ENCODE measurements around the gene ZDHHC1. TPM values are rescaled to one million over a fixed set of nuclear protein-coding genes. Genes with fewer than 3 reads are reported as not detected.

The ZDHHC1 gene
- polyA plus RNA-seq, 1 of the 3 experiments (the other 2 are of a cell fraction): 15.8 TPM

DNA sequence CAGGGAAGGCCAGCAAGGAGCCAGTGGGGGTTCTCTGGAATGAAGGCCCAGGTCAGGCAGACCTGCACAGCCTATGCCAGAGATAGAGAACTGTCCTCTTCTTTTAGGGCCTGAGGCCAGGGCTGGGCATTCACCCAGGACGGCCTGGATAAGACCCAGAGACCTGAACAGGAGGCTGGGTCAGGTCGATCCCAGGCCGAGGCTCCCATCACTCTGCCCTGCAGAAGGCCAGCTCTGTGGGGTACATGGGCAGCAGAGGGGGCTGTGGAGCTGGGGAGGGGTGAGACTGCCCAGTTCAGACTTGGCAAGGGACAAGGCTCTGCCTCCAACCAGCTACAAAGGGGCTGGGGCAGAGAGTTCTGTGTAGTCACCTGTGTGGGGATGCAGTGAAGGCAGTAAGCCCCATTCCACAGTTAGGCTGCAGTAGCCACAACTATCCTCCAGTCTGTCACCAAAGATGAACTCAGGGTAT, 29.2 kb upstream of the ZDHHC1 start (continued):
- TF ChIP-seq, protein P1, sequence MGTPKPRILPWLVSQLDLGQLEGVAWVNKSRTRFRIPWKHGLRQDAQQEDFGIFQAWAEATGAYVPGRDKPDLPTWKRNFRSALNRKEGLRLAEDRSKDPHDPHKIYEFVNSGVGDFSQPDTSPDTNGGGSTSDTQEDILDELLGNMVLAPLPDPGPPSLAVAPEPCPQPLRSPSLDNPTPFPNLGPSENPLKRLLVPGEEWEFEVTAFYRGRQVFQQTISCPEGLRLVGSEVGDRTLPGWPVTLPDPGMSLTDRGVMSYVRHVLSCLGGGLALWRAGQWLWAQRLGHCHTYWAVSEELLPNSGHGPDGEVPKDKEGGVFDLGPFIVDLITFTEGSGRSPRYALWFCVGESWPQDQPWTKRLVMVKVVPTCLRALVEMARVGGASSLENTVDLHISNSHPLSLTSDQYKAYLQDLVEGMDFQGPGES (IDR thresholded peaks at IDR 0.05; ENCODE audit: low read depth, low read length): no peak
- TF ChIP-seq GABPA (IDR thresholded peaks at IDR 0.05; ENCODE audit: low read depth) (no peak), FOSL2 (IDR thresholded peaks at IDR 0.05; ENCODE audit: borderline replicate concordance, low read depth) (no peak), YY1 (IDR thresholded peaks at IDR 0.05; ENCODE audit: low read depth) (no peak), RFX5 (IDR thresholded peaks at IDR 0.05; ENCODE audit: low read length) (no peak)

DNA sequence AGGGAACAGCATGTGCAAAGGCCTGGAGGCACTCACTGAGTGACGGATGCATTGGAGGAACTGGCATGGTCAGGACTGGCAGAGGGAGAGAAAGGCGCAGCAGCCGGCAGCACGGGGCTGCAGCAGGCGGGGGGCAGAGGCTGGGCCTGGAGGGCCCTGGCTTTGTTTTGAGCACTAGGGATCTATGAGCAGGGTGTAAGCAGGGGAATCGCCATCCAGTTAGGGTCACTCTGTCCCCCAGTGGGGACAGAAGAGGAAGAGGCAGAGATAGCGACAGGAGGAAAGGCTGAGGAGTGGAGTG, 28.8 kb upstream of the ZDHHC1 start:
- 97% methylated on average over 7 of the region's 7 CpGs for WGBS (ENCODE audit: low lambda C conversion rate)
- Histone ChIP-seq H3K9me2 (no peaks in the 10 kb centered on the region), H4K20me1 (ENCODE audit: insufficient read depth) (peaks cover 25% of the 10 kb centered on the region; the same call in 1 of the 2 replicates), H3K4me3 (ENCODE audit: low read depth in 2 of 2, low read length in 1 of 2) (no peak overlapping the region), H3K27ac (ENCODE audit: low read depth in 2 of 2, low read length in 1 of 2) (no peak overlapping the region), H3K79me2 (ENCODE audit: insufficient read depth) (peaks cover 4% of the 10 kb centered on the region; the same call in 1 of the 2 replicates), H3F3A (replicated peaks; ENCODE audit: insufficient read depth) (no peaks in the 10 kb centered on the region), H3K4me1 (ENCODE audit: control insufficient read depth in 1 of 2, insufficient read depth in 2 of 2, low read depth in 1 of 2, low read length in 1 of 2) (peaks cover 0 to 44% of the 10 kb centered on the region in 2 experiments; a peak in 1 of 4 replicates), H3K4me2 (no peak overlapping the region), H3K9ac (no peak overlapping the region), H3K9me3 (no peaks in the 10 kb centered on the region), H2AFZ (ENCODE audit: low read depth) (no peak overlapping the region), H3K27me3 (ENCODE audit: insufficient read depth) (no peaks in the 10 kb centered on the region), H3K36me3 (replicated peaks in 1 of 2; ENCODE audit: control insufficient read depth in 1 of 2, insufficient read depth in 2 of 2, low read length in 1 of 2) (peaks cover 0 to 29% of the 10 kb centered on the region in 2 experiments)
- ChIA-PET CTCF (interaction anchor here (0.8 to 3.9 kb wide), 7 partner anchors 17 to 117 kb away, joined by 3 to 31 read pairs (median 5); partner anchors contain the start of genes TPPP3 and ZDHHC1), POLR2A (no interaction called here)
- TF ChIP-seq TAF1 (IDR thresholded peaks at IDR 0.05; ENCODE audit: borderline replicate concordance, low read depth, low read length) (no peak), NRF1 (IDR thresholded peaks at IDR 0.05; ENCODE audit: low read depth, low read length) (no peak), POLR2AphosphoS5 (IDR thresholded peaks at IDR 0.05; ENCODE audit: low read depth, low read length) (no peak), FOXJ3 (CRISPR knock-in tag; IDR thresholded peaks at IDR 0.05) (no peak), GABPA (IDR thresholded peaks at IDR 0.05; ENCODE audit: low read depth) (no peak), EP300 (IDR thresholded peaks at IDR 0.05; ENCODE audit: borderline replicate concordance in 1 of 2, low read depth in 1 of 2, low read length in 1 of 2) (no peak), MEF2A (IDR thresholded peaks at IDR 0.05; ENCODE audit: borderline replicate concordance, low read depth) (no peak)
- TF ChIP-seq, protein P2, sequence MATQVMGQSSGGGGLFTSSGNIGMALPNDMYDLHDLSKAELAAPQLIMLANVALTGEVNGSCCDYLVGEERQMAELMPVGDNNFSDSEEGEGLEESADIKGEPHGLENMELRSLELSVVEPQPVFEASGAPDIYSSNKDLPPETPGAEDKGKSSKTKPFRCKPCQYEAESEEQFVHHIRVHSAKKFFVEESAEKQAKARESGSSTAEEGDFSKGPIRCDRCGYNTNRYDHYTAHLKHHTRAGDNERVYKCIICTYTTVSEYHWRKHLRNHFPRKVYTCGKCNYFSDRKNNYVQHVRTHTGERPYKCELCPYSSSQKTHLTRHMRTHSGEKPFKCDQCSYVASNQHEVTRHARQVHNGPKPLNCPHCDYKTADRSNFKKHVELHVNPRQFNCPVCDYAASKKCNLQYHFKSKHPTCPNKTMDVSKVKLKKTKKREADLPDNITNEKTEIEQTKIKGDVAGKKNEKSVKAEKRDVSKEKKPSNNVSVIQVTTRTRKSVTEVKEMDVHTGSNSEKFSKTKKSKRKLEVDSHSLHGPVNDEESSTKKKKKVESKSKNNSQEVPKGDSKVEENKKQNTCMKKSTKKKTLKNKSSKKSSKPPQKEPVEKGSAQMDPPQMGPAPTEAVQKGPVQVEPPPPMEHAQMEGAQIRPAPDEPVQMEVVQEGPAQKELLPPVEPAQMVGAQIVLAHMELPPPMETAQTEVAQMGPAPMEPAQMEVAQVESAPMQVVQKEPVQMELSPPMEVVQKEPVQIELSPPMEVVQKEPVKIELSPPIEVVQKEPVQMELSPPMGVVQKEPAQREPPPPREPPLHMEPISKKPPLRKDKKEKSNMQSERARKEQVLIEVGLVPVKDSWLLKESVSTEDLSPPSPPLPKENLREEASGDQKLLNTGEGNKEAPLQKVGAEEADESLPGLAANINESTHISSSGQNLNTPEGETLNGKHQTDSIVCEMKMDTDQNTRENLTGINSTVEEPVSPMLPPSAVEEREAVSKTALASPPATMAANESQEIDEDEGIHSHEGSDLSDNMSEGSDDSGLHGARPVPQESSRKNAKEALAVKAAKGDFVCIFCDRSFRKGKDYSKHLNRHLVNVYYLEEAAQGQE (IDR thresholded peaks at IDR 0.05; ENCODE audit: low read depth, low read length): no peak
- TF ChIP-seq, protein P3, sequence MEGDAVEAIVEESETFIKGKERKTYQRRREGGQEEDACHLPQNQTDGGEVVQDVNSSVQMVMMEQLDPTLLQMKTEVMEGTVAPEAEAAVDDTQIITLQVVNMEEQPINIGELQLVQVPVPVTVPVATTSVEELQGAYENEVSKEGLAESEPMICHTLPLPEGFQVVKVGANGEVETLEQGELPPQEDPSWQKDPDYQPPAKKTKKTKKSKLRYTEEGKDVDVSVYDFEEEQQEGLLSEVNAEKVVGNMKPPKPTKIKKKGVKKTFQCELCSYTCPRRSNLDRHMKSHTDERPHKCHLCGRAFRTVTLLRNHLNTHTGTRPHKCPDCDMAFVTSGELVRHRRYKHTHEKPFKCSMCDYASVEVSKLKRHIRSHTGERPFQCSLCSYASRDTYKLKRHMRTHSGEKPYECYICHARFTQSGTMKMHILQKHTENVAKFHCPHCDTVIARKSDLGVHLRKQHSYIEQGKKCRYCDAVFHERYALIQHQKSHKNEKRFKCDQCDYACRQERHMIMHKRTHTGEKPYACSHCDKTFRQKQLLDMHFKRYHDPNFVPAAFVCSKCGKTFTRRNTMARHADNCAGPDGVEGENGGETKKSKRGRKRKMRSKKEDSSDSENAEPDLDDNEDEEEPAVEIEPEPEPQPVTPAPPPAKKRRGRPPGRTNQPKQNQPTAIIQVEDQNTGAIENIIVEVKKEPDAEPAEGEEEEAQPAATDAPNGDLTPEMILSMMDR (IDR thresholded peaks at IDR 0.05): no peak
- TF ChIP-seq, protein P4, sequence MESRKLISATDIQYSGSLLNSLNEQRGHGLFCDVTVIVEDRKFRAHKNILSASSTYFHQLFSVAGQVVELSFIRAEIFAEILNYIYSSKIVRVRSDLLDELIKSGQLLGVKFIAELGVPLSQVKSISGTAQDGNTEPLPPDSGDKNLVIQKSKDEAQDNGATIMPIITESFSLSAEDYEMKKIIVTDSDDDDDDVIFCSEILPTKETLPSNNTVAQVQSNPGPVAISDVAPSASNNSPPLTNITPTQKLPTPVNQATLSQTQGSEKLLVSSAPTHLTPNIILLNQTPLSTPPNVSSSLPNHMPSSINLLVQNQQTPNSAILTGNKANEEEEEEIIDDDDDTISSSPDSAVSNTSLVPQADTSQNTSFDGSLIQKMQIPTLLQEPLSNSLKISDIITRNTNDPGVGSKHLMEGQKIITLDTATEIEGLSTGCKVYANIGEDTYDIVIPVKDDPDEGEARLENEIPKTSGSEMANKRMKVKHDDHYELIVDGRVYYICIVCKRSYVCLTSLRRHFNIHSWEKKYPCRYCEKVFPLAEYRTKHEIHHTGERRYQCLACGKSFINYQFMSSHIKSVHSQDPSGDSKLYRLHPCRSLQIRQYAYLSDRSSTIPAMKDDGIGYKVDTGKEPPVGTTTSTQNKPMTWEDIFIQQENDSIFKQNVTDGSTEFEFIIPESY (IDR thresholded peaks at IDR 0.05; ENCODE audit: borderline replicate concordance, low read depth): no peak
- TF ChIP-seq, protein P5, sequence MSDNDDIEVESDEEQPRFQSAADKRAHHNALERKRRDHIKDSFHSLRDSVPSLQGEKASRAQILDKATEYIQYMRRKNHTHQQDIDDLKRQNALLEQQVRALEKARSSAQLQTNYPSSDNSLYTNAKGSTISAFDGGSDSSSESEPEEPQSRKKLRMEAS (IDR thresholded peaks at IDR 0.05; ENCODE audit: low read depth): no peak
- TF ChIP-seq, protein P6, sequence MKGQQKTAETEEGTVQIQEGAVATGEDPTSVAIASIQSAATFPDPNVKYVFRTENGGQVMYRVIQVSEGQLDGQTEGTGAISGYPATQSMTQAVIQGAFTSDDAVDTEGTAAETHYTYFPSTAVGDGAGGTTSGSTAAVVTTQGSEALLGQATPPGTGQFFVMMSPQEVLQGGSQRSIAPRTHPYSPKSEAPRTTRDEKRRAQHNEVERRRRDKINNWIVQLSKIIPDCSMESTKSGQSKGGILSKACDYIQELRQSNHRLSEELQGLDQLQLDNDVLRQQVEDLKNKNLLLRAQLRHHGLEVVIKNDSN (IDR thresholded peaks at IDR 0.05; ENCODE audit: borderline replicate concordance, low read depth): no peak
- no peak for DNase-seq
